Measurements from ENCODE around the gene TULP4. TPM values are rescaled to one million over a fixed set of nuclear protein-coding genes. Genes with fewer than 3 reads are reported as not detected.

TULP4 gene
- polyA plus RNA-seq, 1 experiment = 8.0 TPM

GRCh38 chr6:158545043-158545966, 233.0 kb downstream of the TULP4 start:
- H3K4me3 ChIP-seq (ENCODE audit: low read depth, low read length) = no peak overlapping the region
- H3K27me3 ChIP-seq (ENCODE audit: control insufficient read depth, insufficient read depth, low read length) = peaks cover 3% of the 10 kb centered on the region; the same call in 1 of the 2 replicates
- POLR2A ChIA-PET = no interaction called here
- TF ChIP-seq CTCF (IDR thresholded peaks at IDR 0.05; ENCODE audit: insufficient read depth, low read depth, low read length) = no peak
- DNase-seq (ENCODE audit: low read depth) = no peak
- CTCF ChIA-PET = interaction anchor here (0.6 to 2.2 kb wide), 2 partner anchors 11 to 331 kb away, joined by 3 to 9 read pairs; no protein-coding TSS in a partner anchor
- no peaks in the 10 kb centered on the region for H3K36me3 ChIP-seq (ENCODE audit: control insufficient read depth, insufficient read depth, low read length)

DNA sequence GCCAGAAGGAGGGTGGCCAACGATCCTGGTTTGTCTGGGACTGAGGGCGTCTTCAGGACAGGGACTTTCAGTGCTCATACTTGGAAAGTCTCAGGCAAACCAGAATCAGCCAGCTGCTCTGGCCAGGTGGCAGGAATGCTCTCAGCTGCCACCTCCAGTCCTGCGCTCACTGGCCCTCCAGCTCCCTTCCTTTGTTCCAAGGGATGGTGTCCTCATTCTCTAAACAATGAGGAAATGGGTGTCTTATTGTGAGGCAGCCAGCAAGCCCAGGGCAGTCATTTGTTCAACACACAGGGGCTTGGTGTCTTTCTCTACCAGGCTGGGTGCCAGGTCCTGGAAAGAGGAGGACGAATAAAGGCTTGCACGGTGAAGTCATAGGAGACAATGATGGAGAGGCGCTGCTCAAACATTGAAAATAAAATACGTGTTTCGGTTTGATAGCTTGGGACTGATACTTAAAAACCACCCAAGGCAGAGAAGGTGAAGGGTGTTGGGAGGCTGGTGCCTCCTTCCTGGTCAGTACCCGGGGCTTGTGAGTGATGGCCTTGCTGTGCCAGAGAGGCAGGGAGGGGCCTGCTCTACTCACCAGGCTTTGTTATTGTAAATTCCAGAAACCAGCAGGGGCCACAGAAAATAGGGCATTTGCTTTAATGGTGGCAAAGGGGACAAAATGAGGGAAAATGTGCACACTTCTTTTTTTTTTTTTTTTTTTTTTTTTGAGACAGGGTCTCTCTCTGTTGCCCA, 236.3 kb downstream of the TULP4 start:
- DNase-seq (ENCODE audit: low read depth) = no peak
- H3K4me3 ChIP-seq (ENCODE audit: low read depth, low read length) = no peak overlapping the region
- H3K36me3 ChIP-seq (ENCODE audit: control insufficient read depth, insufficient read depth, low read length) = no peaks in the 10 kb centered on the region
- ChIA-PET POLR2A (interaction anchor here (0.7 kb wide), 1 partner anchor 325 kb away, joined by 21 read pairs; no protein-coding TSS in a partner anchor), CTCF (no interaction called here)
- TF ChIP-seq CTCF (IDR thresholded peaks at IDR 0.05; ENCODE audit: insufficient read depth, low read depth, low read length) = no peak
- H3K27me3 ChIP-seq (ENCODE audit: control insufficient read depth, insufficient read depth, low read length) = peaks cover 3% of the 10 kb centered on the region; the same call in 1 of the 2 replicates

DNA sequence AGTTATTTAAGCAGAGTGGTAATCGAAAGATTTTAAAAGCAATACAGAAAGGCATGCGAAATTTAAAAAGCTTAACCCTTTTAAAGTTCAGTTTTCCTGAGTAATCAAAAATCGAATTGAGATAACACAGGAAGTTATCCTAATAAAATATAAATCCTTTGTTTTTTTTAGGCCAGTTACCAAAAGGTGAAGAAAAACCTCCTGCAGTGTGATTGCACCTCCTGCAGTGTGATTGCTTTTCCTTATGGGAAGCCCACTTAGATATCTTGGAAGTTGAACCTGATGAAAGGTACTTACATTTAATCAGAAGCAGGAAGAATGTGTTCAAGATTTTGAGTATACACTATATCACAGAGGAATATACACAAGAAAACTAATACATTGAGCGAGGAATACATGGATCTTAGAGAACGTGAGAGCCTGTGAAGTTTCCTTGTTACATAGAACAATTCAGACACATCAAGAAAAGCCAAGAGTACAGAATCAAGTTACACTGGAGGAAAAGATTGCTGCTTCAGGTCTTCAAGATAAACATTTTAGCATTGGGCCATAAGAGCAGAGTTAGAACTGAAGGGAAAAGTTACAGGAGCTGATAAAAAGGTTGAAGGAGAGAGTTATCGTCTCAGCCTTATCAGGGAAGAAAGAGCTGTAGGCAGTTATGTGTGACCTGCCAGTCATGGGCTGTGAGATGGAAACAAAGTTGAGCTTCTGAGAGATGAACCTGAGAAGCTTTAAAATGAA, 240.0 kb downstream of the TULP4 start:
- DNase-seq (ENCODE audit: low read depth) = no peak
- POLR2A ChIA-PET = no interaction called here
- H3K4me3 ChIP-seq (ENCODE audit: low read depth, low read length) = no peak overlapping the region
- no peak for TF ChIP-seq CTCF (IDR thresholded peaks at IDR 0.05; ENCODE audit: insufficient read depth, low read depth, low read length)
- H3K27me3 ChIP-seq (ENCODE audit: control insufficient read depth, insufficient read depth, low read length) = peaks cover 2% of the 10 kb centered on the region; the same call in 1 of the 2 replicates
- CTCF ChIA-PET = interaction anchor here (0.6 to 1.9 kb wide), 2 partner anchors 9 to 37 kb away, joined by 3 to 9 read pairs; no protein-coding TSS in a partner anchor
- H3K36me3 ChIP-seq (ENCODE audit: control insufficient read depth, insufficient read depth, low read length) = no peaks in the 10 kb centered on the region

GRCh38 chr6:158552796-158553138, 240.5 kb downstream of the TULP4 start:
- POLR2A ChIA-PET = no interaction called here
- TF ChIP-seq CTCF (IDR thresholded peaks at IDR 0.05; ENCODE audit: insufficient read depth, low read depth, low read length) = no peak
- DNase-seq (ENCODE audit: low read depth) = no peak
- CTCF ChIA-PET = interaction anchor here (0.6 to 1.9 kb wide), 2 partner anchors 10 to 139 kb away, joined by 3 to 9 read pairs; no protein-coding TSS in a partner anchor
- Histone ChIP-seq H3K27me3 (ENCODE audit: control insufficient read depth, insufficient read depth, low read length) (peaks cover 2% of the 10 kb centered on the region; the same call in 1 of the 2 replicates), H3K36me3 (ENCODE audit: control insufficient read depth, insufficient read depth, low read length) (no peaks in the 10 kb centered on the region), H3K4me3 (ENCODE audit: low read depth, low read length) (no peak overlapping the region)

Measured in BJ (cell line).